Dendritic cell treated with granulocyte-macrophage colony-stimulating factor and Interleukin-4, amounts not matched to agents 40 ng/mL and 50 ng/mL, for 4 days (primary cell): ENCODE results near the gene COL4A2.

Experiments
- H3K27ac Mint-ChIP-seq: one replicate; pipeline ENCODE4 v1.8.0; 2022; ENCODE audit warnings: mild to moderate bottlenecking, mixed read lengths
- H3K27me3 Mint-ChIP-seq: one replicate; pipeline ENCODE4 v1.8.0; 2022; ENCODE audit warnings: mild to moderate bottlenecking, mixed read lengths
- H3K36me3 Mint-ChIP-seq: one replicate; pipeline ENCODE4 v1.8.0; 2022; ENCODE audit warnings: low read depth, mixed read lengths
- H3K4me1 Mint-ChIP-seq: one replicate; pipeline ENCODE4 v1.8.0; 2022; ENCODE audit warnings: low read depth, mixed read lengths
- H3K4me3 Mint-ChIP-seq: one replicate; pipeline ENCODE4 v1.8.0; 2022; ENCODE audit warnings: mild to moderate bottlenecking, moderate library complexity, mixed read lengths
- H3K9me3 Mint-ChIP-seq: one replicate; pipeline ENCODE4 v1.8.0; 2022; ENCODE audit warnings: mixed read lengths
- intact Hi-C: fragments of 100-400 bp; cut with micrococcal nuclease; formaldehyde crosslinking; loops from one replicate; pipeline ENCODE4 v1.15.0; 2022

Gene COL4A2

DNA sequence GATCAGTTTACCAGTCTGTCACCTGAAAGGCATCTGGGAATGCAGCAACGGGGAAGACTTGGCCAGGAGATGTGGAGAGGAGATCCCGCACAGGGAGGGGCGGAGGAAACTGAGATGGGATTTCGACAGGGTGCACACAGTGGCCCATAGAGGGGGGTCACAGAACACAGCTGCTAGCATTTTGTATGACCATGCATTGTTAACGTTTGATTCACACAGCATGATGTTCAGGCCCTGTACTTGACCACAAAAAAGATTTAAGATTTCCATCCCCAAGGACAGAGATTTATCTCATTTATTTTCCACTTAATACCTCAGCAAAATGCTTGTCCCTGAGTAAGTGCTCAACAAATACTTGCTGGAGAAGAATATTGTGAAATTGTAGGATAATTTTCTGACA, 191.2 kb downstream of the COL4A2 start:
- Mint-ChIP-seq H3K27ac (no peak overlapping the region), H3K4me3 (no peak overlapping the region), H3K27me3 (peaks cover 4% of the 10 kb centered on the region), H3K36me3 (no peaks in the 10 kb centered on the region), H3K9me3 (peaks cover 29% of the 10 kb centered on the region), H3K4me1 (peaks cover 2% of the 10 kb centered on the region)
- intact Hi-C loops, result no loop called here

DNA sequence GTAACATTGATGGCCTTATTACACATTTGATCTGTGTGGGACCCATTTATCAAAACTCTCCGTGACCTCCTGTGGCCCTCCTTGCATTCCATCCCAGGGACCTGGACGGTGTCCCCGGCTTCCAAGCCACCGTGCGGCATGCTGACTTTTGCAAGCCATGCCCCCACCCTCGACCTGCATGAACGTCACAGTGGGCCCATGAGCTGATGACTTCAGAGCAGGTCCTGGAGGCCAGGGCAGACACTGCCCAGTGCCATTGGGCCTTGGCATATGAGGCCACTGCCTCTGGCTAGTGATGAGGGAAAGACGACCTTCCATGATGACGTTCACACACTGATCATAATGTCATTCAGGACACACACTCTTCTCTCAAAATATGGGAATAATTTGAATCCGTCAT, 191.7 kb downstream of the COL4A2 start:
- no peaks in the 10 kb centered on the region for H3K36me3 Mint-ChIP-seq
- no peak overlapping the region for H3K4me3 Mint-ChIP-seq
- peaks cover 7% of the 10 kb centered on the region for H3K4me1 Mint-ChIP-seq
- peaks cover 29% of the 10 kb centered on the region for H3K9me3 Mint-ChIP-seq
- no peak overlapping the region for H3K27ac Mint-ChIP-seq
- intact Hi-C loops, result no loop called here
- peaks cover 4% of the 10 kb centered on the region for H3K27me3 Mint-ChIP-seq

DNA sequence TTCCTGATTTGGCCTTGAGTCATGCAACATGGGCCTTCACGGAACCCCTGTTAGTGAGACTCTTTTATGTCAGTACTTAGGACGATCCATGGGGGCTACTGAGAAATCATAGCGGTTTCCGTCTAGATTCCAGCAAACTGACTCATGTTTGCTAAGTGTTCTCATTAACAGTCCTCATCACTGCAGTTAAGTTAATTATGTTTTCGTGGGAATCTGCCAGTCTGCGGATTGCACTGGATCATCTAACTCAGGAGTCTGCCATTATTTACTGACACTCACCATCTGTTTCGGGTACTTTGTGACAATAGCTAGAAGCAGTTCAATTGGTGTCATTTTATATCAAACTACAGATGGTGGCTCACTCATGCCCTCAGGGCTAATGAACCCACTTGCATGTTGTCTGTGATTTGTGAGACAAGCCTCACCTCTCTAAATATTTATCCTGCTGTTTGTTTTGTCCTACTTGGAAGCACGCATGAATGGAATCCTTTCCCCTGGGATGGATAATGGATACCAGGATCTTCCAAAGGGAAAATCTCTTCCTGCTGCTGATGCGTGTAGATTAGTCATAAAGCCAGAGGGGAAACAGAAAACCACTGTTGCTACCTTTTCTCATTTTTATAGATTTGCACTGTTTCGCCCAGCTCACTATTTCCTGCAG, 192.7 kb downstream of the COL4A2 start:
- peaks cover 11% of the 10 kb centered on the region for H3K4me1 Mint-ChIP-seq
- peaks cover 29% of the 10 kb centered on the region for H3K9me3 Mint-ChIP-seq
- no peaks in the 10 kb centered on the region for H3K36me3 Mint-ChIP-seq
- no peak overlapping the region for H3K27ac Mint-ChIP-seq
- intact Hi-C loops, result no loop called here
- peaks cover 4% of the 10 kb centered on the region for H3K27me3 Mint-ChIP-seq
- H3K4me3 Mint-ChIP-seq, result no peak overlapping the region

DNA sequence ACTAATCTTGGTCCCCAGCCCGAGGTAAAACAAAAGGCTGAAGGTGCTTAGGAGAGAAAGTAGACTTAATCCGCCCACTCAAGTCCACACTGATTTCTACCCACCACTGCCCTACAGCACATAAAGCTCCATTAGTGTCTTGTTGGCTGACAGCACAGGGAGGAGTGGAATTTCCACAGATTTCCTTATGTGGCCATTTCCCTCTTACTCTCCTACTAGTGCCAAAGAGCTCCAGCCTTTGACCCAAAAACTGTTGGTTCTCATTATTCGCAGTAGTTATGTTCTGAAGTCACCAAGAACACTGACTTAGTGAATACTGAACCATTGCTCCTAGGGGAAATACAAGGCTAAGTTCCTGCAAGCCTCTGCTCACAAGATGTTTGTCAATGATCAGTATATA, 193.3 kb downstream of the COL4A2 start:
- Mint-ChIP-seq H3K27ac (no peak overlapping the region), H3K4me3 (no peak overlapping the region), H3K27me3 (peaks cover 4% of the 10 kb centered on the region), H3K4me1 (peaks cover 11% of the 10 kb centered on the region), H3K9me3 (peaks cover 29% of the 10 kb centered on the region), H3K36me3 (no peaks in the 10 kb centered on the region)
- intact Hi-C loops, result no loop called here

DNA sequence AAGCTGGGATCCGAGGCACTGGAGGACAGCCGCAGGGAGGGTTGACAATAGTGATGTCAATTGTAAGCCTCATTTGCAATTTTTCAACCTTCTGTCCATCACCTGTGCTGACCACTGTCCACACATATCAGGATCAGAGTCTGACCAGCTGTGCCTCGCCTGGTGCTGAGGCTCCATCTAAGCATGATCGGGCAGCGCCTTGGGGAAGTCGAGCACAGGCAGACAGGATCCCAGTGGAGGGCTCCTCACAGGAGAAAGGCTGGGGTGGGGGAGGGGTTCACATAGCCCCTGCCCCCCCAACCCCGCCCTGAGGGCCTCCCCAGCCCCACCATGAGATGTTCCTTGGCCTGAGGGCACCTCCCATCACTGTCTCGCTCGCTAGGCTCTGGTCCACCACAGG, 194.1 kb downstream of the COL4A2 start:
- Mint-ChIP-seq H3K4me1 (peaks cover 11% of the 10 kb centered on the region), H3K27me3 (peaks cover 6% of the 10 kb centered on the region), H3K36me3 (no peaks in the 10 kb centered on the region), H3K9me3 (peaks cover 29% of the 10 kb centered on the region), H3K4me3 (no peak overlapping the region), H3K27ac (no peak overlapping the region)
- intact Hi-C loops, result no loop called here

DNA sequence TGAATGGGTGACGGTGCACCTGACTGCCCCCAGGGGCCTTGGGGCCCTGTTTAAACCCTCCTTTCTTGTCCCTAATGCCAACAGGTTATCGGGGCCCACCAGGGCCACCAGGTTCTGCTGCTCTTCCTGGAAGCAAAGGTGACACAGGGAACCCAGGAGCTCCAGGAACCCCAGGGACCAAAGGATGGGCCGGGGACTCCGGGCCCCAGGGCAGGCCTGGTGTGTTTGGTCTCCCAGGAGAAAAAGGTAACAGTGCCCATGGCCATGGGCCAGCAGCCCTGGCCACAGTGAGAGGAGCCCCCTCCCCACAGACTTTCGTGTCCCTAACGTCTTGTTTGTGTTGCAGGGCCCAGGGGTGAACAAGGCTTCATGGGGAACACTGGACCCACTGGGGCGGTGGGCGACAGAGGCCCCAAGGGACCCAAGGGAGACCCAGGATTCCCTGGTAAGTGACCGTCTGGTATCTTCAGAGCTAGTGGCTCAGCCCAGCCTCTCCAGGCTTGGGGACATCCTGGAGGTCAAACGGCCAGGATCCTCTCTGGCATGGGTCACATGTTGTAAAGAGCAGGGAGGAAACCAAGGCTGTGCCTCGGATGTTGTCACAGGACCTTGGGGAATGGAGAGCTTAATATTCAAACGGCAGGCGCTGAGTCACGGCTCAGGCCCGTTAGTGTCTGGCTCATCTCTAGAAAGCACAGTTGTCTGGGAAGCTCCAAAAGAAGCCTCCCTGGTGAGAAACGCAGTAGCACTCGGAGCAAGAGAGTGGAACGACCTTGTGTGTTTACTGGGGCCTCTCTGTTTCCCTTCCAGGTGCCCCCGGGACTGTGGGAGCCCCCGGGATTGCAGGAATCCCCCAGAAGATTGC, 196.2 kb downstream of the COL4A2 start:
- peaks cover 29% of the 10 kb centered on the region for H3K9me3 Mint-ChIP-seq
- peak overlapping the region; percentile 40 for H3K27ac Mint-ChIP-seq
- intact Hi-C loops, result no loop called here
- no peaks in the 10 kb centered on the region for H3K36me3 Mint-ChIP-seq
- no peak overlapping the region for H3K4me3 Mint-ChIP-seq
- H3K27me3 Mint-ChIP-seq, result peaks cover 13% of the 10 kb centered on the region
- H3K4me1 Mint-ChIP-seq, result peaks cover 27% of the 10 kb centered on the region

DNA sequence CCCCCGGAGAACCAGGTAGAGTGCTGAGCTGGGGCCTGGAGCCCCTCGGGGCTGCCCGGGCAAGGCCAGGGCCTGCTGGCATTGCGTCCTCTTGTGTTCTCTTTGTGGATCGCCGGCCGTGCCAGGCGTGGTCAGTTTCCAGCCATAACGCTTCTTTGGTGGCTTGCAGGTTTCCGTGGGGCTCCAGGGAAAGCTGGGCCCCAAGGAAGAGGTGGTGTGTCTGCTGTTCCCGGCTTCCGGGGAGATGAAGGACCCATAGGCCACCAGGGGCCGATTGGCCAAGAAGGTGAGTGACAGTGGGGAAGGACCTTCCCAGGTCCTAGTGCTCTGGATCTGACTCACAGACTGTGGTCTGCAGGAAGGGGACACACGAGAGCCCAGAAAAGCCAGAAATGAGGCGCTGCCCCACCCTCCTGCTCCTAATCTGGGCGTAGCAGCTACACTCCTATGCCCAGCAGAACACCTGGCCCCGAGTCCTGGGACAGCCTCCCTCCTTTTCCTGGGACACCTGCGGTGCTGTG, 197.0 kb downstream of the COL4A2 start:
- intact Hi-C loops, result no loop called here
- Mint-ChIP-seq H3K4me3 (no peak overlapping the region), H3K9me3 (peaks cover 22% of the 10 kb centered on the region), H3K27me3 (peaks cover 13% of the 10 kb centered on the region), H3K36me3 (no peaks in the 10 kb centered on the region), H3K4me1 (peaks cover 28% of the 10 kb centered on the region), H3K27ac (peak overlapping the region; percentile 40)

DNA sequence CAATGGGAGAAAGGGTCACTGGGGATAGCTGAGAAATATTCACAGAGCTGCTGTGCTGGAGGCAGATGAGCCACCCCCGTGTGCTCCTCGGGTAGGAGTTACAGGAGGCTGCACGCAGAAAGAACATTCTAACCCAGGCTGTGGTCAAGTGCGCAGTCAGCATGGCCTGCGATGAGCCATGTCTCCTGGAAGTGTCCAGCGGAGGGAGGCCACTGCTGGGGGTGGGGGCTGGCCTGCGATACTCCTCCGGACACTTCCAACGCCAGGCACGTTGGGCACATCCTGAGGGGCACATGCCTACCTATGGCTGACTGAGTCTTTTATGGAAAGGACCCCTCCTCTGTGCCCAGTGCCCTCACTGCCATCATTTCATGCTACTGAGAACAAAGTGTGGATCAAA, 198.5 kb downstream of the COL4A2 start:
- Mint-ChIP-seq H3K27me3 (peaks cover 11% of the 10 kb centered on the region), H3K4me1 (peaks cover 40% of the 10 kb centered on the region), H3K27ac (no peak overlapping the region), H3K4me3 (no peak overlapping the region), H3K36me3 (no peaks in the 10 kb centered on the region), H3K9me3 (peaks cover 7% of the 10 kb centered on the region)
- intact Hi-C loops, result no loop called here

DNA sequence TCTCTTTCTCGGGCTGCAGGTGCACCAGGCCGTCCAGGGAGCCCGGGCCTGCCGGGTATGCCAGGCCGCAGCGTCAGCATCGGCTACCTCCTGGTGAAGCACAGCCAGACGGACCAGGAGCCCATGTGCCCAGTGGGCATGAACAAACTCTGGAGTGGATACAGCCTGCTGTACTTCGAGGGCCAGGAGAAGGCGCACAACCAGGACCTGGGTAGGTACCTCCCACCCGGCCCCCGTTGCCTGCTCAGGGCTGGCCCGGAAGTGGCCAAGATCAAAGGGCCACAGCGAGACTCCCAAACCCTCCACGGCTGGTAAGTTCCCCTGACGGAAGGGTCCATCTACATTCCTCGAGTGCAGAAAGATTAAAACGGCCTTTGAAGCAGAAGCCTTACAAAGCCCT, 199.3 kb downstream of the COL4A2 start:
- intact Hi-C loops, result no loop called here
- no peaks in the 10 kb centered on the region for H3K36me3 Mint-ChIP-seq
- no peaks in the 10 kb centered on the region for H3K9me3 Mint-ChIP-seq
- H3K4me3 Mint-ChIP-seq, result no peak overlapping the region
- peaks cover 9% of the 10 kb centered on the region for H3K27me3 Mint-ChIP-seq
- no peak overlapping the region for H3K27ac Mint-ChIP-seq
- H3K4me1 Mint-ChIP-seq, result peaks cover 43% of the 10 kb centered on the region

DNA sequence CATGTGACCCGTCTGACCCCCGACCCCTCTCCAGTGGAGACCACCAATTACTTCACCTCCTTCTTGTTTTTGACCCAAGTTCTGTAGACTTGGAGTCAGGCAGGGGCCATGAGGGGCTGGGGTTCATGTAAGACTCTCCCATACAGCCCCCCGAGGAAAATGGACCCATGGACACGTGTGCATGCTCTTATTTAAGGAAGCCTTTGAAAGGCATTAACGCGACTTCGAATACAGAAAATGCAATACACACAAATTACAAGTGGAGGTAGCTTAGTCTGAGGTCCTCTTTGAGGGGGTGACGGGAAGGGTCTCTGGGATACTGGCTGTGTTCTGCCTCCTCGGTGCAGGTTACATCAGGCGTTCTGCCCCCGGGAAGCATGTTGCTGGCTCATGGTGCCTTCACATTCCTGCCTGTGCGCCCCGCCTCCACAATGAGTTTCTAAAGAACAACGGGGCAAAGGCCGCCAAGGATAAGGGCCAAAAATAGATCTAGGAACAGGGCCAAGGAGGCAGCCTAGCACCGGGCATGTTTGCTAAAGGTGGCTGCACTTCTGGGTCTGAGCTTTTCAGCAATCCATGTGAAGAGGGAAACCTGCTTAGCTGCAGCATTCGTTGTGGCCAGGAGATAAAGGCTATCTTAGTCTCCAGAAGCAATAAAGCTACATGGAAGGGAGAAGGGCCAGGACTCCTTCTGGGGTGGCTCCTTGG, 199.9 kb downstream of the COL4A2 start:
- Mint-ChIP-seq H3K27ac (no peak overlapping the region), H3K4me1 (peaks cover 43% of the 10 kb centered on the region), H3K36me3 (no peaks in the 10 kb centered on the region), H3K4me3 (no peak overlapping the region), H3K9me3 (no peaks in the 10 kb centered on the region), H3K27me3 (peaks cover 9% of the 10 kb centered on the region)
- intact Hi-C loops, result no loop called here

DNA sequence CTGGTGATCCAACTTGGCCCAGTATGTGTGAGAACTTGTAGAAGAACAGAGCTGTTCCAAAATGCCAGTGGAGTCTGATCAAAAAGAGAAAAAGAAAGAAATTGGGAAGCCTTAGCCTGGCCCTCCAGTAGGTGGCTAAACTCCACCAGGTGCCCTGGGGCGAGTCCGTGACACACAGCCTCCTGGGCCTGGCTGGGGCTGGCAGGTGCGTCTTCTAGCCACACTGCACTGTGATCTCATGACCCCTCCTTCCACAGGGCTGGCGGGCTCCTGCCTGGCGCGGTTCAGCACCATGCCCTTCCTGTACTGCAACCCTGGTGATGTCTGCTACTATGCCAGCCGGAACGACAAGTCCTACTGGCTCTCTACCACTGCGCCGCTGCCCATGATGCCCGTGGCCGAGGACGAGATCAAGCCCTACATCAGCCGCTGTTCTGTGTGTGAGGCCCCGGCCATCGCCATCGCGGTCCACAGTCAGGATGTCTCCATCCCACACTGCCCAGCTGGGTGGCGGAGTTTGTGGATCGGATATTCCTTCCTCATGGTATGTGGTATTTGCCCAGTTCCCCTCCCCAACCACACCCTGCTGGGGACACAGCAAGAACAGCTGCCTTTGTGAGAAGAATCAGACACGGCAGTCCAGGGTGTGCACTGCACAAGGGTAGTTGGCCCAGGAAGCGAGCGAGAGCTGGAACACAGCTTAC, 200.7 kb downstream of the COL4A2 start:
- Mint-ChIP-seq H3K36me3 (no peaks in the 10 kb centered on the region), H3K4me3 (no peak overlapping the region), H3K9me3 (no peaks in the 10 kb centered on the region), H3K27ac (no peak overlapping the region), H3K27me3 (peaks cover 9% of the 10 kb centered on the region), H3K4me1 (peaks cover 43% of the 10 kb centered on the region)
- intact Hi-C loops, result no loop called here

DNA sequence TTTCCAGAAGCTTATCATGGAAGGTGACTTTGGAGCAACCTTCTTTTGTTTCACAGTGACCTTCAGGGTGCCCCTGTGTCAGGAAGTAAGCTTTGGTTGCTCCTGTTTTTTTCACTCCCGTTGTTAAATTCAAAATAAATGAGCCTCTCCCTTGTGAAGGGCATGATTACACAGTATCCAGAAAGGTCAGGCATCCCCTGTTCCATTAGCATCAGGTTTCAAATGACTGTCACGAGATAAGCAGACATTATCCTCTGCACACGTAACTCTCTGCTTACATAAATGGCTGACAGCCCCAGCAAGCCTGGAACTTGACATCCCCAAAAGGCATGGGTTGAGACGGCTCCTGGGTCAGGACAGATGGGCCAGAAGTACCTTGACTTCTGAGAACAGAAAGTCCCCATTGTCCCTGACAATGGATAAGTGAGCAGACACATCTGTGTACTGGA, 202.4 kb downstream of the COL4A2 start:
- peaks cover 32% of the 10 kb centered on the region for H3K4me1 Mint-ChIP-seq
- intact Hi-C loops, result no loop called here
- H3K27me3 Mint-ChIP-seq, result peaks cover 9% of the 10 kb centered on the region
- H3K27ac Mint-ChIP-seq, result peak overlapping the region; percentile 16
- H3K9me3 Mint-ChIP-seq, result no peaks in the 10 kb centered on the region
- no peak overlapping the region for H3K4me3 Mint-ChIP-seq
- H3K36me3 Mint-ChIP-seq, result no peaks in the 10 kb centered on the region

DNA sequence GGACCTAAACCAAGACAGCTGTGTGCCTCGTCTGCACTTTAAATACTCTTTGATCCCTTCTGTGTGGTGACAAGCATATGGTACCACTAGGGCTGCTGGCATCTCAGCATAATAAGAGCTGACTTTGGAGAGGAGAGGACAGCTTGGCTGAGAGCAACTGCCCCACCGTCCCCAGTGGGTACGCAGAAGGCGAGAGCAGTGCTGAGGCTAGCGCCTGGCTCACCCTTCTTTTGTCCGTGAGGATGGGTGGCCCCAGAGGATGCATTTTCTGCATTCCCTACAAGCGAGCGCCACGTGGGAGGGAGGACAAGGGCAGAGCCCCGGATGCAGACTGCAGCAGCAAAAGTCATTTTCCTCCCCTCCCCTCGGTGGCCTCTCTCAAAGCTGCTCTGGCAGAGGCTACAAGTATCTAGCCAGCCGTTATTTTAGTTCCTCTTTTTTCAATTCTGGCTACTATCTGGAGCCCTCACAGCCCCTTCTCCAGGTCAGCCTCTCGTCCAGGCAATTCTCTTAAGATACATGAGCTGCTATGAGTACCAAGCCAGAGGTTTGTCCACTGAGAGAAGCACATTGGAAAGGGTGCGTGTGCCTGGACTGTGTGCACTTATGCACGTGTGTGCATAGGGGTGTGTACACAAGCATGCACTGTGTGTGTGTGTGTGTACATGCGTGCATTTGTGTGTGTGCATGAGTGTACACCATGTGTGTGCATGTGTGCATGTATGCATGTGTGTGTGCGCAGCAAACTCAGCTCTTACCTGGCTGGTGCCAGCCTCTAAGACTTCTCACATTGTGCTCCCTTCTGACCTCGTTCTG, 203.1 kb downstream of the COL4A2 start:
- Mint-ChIP-seq H3K27ac (peak overlapping the region; percentile 16), H3K4me1 (peaks cover 32% of the 10 kb centered on the region), H3K9me3 (no peaks in the 10 kb centered on the region), H3K27me3 (peaks cover 9% of the 10 kb centered on the region), H3K4me3 (no peak overlapping the region), H3K36me3 (no peaks in the 10 kb centered on the region)
- intact Hi-C loops, result no loop called here
